GM18873 (cell line): ENCODE results near the gene CX3CR1.
"Not testable (repeated sequence)": the region's sequence is repeated elsewhere in the genome, so short reads cannot be mapped to it uniquely, and the experiment has no call there.

Experiments
- ATAC-seq: cut with Tn5 transposase; IDR thresholded peaks from one replicate; pipeline ENCODE4 v1.9.1; 2021; ENCODE audit warnings: mild to moderate bottlenecking, moderate library complexity, moderate number of reproducible peaks; ENCODE audit not compliant: unreplicated experiment, low FRiP score

CX3CR1 gene

DNA sequence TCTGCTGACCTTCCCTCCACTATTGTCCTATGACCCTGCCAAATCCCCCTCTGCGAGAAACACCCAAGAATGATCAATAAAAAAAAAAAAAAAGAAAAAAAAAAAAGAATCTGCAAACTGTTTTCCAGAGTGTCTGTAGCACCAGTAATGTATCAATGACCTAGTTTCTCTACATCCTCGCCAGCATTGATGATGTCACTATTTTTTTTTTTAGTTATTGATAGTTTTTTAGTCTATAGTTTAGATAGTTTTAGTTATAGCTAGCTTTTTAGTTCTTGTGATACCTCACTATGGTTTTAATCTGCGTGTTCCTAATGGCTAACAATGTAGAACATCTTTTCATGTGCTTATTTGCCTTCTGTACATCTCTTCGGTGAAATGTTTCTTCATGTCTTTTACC is 51.3 kb downstream of the CX3CR1 start:
- no peak for ATAC-seq

DNA sequence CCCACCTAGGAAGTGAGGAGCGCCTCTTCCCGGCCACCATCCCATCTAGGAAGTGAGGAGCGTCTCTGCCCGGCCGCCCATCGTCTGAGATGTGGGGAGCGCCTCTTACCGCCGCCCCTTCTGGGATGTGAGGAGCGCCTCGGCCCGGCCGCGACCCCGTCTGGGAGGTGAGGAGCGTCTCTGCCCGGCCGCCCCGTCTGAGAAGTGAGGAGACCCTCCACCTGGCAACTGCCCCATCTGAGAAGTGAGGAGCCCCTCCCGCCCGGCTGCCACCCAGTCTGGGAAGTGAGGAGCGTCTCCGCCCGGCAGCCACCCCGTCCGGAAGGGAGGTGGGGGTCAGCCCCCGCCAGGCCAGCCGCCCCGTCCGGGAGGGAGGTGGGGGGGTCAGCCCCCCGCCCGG is 52.2 kb downstream of the CX3CR1 start:
- ATAC-seq: not testable (repeated sequence)

DNA sequence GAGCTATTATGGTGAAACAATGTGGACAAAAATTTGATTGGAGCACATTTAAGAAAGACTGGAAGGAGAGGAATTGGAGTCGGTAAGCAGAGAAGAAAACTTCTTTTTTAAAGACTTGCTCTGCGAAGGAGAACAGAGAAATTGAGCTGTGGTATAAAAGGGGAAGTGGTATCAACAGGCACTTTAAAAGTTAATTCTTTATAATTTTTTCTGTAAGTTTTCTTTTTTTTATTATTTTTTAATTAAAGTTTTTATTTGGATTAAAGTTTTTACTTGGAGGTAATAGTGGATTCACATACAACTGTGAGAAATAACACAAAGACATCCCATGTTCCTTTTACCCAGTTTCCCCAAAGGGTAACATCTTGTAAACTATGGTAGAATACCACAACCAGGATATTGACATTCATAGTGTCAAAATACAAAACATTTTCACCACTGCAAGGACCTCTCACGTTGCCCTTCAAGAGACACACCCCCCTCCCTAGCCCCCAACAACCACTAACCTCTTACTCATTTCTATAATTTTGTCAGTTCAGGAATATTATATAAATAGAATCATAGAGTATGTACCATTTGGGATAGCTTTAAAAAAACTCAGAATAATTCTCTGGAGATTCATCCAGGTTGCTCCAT is 53.6 kb downstream of the CX3CR1 start:
- no peak for ATAC-seq

DNA sequence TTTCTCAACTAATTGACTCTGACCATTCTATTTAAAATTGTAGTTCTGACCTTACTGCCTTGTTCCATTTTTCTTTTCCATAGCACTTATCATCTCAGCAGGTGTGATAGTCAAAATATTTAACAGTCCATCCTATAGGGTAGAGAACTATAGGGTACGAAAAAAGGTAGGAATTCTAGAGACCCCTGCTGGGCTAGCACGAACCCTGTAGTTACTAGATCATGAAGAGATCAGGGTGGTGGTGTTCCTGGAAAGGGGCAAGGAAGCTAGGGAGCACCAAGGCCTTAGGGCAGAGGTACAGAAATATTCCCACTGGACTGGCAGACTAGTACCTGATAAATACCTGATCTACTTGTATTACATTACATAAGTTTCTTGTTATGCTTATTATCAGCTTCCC is 55.5 kb downstream of the CX3CR1 start:
- ATAC-seq: no peak

DNA sequence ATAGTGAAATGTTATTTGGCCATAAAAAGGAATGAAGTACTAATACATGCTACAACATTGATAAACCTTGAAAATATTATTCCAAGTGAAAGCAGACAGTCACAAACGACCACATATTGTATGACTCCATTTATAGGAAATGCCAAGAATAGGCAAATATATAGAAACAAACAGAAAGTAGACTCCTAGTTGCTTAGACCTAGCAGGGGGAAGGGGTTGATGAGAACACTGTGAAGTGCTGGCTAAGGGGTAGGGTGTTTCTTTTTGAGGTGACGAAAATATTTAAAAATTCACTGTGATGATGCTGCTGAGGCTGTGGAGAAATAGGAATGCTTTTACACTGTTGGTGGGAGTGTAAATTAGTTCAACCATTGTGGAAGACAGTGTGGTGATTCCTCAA is 56.9 kb downstream of the CX3CR1 start:
- ATAC-seq: no peak

DNA sequence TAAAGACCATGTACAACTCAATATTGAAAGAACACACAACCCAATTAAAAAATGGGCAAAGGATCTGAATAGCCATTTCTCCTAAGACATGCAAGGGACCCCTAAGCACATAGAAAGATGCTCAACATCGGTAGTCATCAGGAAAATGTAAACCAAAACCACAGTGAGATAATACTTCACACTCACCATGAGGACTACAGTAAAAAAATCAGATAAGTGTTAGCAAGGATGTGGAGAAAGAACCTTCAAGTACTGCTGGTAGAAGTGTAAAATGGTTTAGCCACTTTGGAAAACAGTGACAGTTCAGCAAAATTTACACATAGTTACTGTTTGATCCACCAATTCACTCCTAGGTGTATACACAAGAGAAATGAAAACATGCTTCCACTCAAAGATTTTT is 57.4 kb downstream of the CX3CR1 start:
- ATAC-seq: no peak

DNA sequence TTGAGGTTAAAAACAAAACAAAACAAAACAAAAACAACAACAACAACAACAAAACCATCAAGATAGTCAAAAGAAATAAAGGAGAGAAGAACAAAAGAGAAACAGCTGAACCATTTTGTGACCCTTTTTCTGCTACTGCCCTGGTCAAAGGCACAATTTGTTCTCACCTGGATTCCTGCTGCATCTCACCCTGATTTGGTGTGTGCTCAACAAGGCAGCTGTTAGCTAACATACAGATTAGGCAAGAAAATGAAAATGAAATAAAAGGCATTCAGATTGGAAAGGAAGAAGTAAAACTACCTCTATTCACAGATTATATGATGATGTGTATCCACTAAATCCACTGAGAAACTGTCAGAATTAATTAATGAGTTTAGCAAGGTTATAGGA is 58.7 kb downstream of the CX3CR1 start:
- ATAC-seq: no peak

DNA sequence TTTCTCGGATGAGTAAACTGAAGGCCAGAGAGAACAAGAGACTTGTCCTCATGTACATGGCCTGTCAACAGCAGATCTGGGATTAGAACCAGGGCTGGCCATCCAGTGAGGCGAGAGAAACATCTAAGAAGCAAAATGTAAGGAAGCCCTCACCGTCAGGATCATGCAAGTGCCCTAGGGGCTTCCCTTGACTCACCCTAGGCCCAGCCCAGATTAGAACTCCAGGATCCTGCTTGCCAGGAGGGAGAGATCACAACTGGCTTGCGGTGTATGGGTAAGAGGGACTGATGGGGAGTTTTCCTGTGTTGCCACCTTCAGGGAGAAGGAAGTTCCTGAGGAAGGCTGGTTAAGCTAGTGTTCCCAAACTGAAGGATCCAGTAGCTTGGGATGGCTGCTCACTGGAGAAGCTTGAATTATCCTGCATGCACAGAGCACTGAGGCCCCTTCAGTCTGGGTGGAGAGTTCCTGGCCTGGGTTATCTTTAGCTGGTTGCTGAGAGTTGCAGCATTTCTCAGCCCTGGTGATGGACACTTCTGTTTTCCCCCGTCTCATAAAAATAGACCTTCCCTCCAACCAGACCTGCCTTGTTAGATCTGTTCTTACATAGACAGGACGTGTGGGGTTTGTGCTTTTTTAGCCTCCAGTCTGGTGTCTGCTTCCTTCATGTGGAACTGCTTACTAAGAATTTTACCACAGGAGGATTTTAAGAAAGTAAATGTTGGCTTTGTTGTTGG is 59.3 kb downstream of the CX3CR1 start:
- ATAC-seq: no peak

DNA sequence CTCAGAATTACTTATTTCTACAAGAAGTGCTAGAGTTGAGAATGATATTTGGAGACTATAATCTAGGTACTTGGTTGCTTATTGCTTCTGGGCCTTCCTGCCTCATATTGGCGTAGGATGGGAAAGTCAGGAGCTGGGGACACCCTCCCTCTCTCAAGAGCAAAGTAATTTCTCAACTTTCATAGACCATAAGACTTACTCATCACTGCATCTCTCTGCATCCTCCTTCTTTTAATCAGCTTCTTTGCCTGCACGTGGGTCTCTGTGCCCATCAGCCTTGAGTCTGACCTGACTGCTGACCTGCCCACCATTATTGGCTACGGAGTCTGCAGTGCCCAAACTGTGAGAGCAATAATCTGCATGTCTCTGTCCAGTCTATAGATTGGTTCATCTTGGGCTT is 60.1 kb downstream of the CX3CR1 start:
- ATAC-seq: no peak

DNA sequence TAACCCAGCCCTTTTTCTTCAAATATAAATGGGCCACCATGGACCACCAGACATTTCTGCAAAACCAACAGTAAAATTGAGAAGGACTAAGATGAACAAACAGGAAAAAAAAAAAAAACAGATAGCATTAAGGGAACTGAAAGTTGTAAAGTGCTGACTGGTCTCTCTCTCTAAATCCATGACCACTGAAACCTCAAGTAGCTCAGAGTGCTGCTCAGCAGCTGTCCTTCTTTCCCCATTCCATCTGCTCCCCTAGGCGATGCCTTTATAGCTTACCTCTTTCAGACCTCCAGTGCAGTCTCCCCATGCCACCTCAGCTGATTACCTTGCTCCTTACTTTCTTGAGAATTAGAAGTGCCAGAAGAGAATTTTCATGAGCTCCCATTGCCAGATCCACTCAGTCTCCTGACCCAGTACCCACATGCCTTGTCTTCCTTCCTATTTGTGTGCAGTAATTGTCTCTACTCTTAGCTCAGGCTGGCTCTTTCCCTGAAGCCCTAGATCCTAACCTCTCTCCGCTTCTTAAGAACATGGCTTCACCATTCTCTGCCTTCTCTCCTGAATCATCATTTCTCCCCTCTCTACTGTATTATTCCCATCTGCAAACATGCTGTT is 63.6 kb downstream of the CX3CR1 start:
- peak; percentile 98 for ATAC-seq

DNA sequence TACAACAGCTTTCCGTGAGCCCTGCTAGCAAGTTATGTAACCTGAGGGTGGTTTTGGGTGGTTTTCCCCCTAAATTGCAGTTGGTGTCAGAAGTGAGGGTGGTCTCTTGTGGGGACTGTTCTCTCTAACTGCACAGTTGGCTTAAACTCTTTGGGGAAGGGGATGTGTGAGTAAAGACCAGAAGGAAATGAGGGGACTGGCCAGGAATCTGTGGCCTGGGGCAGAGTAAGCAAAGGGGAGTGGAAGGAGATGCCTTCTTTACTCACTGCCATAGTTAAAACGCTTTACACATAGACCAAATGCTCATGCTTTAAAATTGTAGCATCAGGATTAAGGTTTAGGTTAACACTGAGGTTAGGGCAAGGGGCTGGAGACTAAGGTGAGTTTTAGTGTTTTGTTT is 66.2 kb downstream of the CX3CR1 start:
- ATAC-seq: no peak
